ENCODE data around the gene RNF130.

- no peak for TF ChIP-seq E2F4 (CRISPR knock-in tag; IDR thresholded peaks at IDR 0.05; ENCODE audit: borderline replicate concordance, low read depth)
- TF ChIP-seq ZBTB21 (CRISPR knock-in tag; IDR thresholded peaks at IDR 0.05; ENCODE audit: borderline replicate concordance): no peak
- TF ChIP-seq CBFB (CRISPR knock-in tag; IDR thresholded peaks at IDR 0.05; ENCODE audit: low read depth): no peak
- no peak for TF ChIP-seq SP1 (CRISPR knock-in tag; conservative IDR thresholded peaks at IDR 0.05)
- no peak for TF ChIP-seq CTCF (IDR thresholded peaks at IDR 0.05)
Observed at GRCh38 chr5:180080486-180081280, 9.1 kb upstream of the RNF130 start.
